ENCODE measurements around the gene SLC35C1. TPM values are rescaled to one million over a fixed set of nuclear protein-coding genes. Genes with fewer than 3 reads are reported as not detected.

SLC35C1 gene
- total RNA-seq, 1 experiment from 2014 or later: 11.9 TPM

GRCh38 chr11:45802531-45803317 lies 2.2 kb upstream of the SLC35C1 start:
- H3K36me3 Mint-ChIP-seq (ENCODE audit: insufficient read depth, unreplicated experiment): no peaks in the 10 kb centered on the region
- ChIA-PET CTCF (interaction anchor here (1.6 kb wide), 1 partner anchor 32 kb away, joined by 3 read pairs; no protein-coding TSS in a partner anchor), POLR2A (interaction anchor here (1.7 kb wide), 1 partner anchor 44 kb away, joined by 6 read pairs; the partner anchor contains the start of gene CRY2)
- no peak for DNase-seq (ENCODE audit: unreplicated experiment)
- BruUV-seq (replicated peaks): no TSS peak
- H3K4me1 Mint-ChIP-seq (ENCODE audit: insufficient read depth, unreplicated experiment): peaks cover 22% of the 10 kb centered on the region
- H3K4me3 Mint-ChIP-seq (ENCODE audit: unreplicated experiment): no peak overlapping the region
- no peak for TF ChIP-seq CTCF (IDR thresholded peaks at IDR 0.05; ENCODE audit: unreplicated experiment)
- H3K27ac Mint-ChIP-seq (ENCODE audit: low read depth, unreplicated experiment): no peak overlapping the region
- no peaks in the 10 kb centered on the region for H3K9me3 Mint-ChIP-seq (ENCODE audit: unreplicated experiment)
- H3K27me3 Mint-ChIP-seq (ENCODE audit: insufficient read depth, unreplicated experiment): no peaks in the 10 kb centered on the region
- intact Hi-C loops (cut with micrococcal nuclease): no loop called here

- TF ChIP-seq CTCF (IDR thresholded peaks at IDR 0.05; ENCODE audit: unreplicated experiment): no peak
- no peaks in the 10 kb centered on the region for H3K27me3 Mint-ChIP-seq (ENCODE audit: insufficient read depth, unreplicated experiment)
- DNase-seq (ENCODE audit: unreplicated experiment): peak; percentile 48
- H3K27ac Mint-ChIP-seq (ENCODE audit: low read depth, unreplicated experiment): peak overlapping the region; percentile 88
- POLR2A ChIA-PET: interaction anchor here (0.6 to 4.0 kb wide), 11 partner anchors 14 to 706 kb away, joined by 3 to 20 read pairs (median 4); partner anchors contain the start of genes CRY2 and PEX16
- CTCF ChIA-PET: interaction anchor here (0.5 to 0.7 kb wide), 4 partner anchors 70 to 1299 kb away, joined by 3 read pairs; no protein-coding TSS in a partner anchor
- H3K36me3 Mint-ChIP-seq (ENCODE audit: insufficient read depth, unreplicated experiment): no peaks in the 10 kb centered on the region
- intact Hi-C loops (cut with micrococcal nuclease): no loop called here
- H3K4me3 Mint-ChIP-seq (ENCODE audit: unreplicated experiment): peak overlapping the region; percentile 97
- no TSS peak for BruUV-seq (replicated peaks)
- H3K9me3 Mint-ChIP-seq (ENCODE audit: unreplicated experiment): no peaks in the 10 kb centered on the region
- peaks cover 24% of the 10 kb centered on the region for H3K4me1 Mint-ChIP-seq (ENCODE audit: insufficient read depth, unreplicated experiment)
These were observed 783 bp upstream of the SLC35C1 start for GRCh38 chr11:45803971-45804760.

- POLR2A ChIA-PET: interaction anchor here (0.6 to 4.0 kb wide), 5 partner anchors 12 to 438 kb away, joined by 3 to 20 read pairs (median 3); no protein-coding TSS in a partner anchor
- Mint-ChIP-seq H3K27me3 (ENCODE audit: insufficient read depth, unreplicated experiment) (no peaks in the 10 kb centered on the region), H3K36me3 (ENCODE audit: insufficient read depth, unreplicated experiment) (peaks cover 3% of the 10 kb centered on the region), H3K27ac (ENCODE audit: low read depth, unreplicated experiment) (peak overlapping the region; percentile 88), H3K9me3 (ENCODE audit: unreplicated experiment) (no peaks in the 10 kb centered on the region), H3K4me1 (ENCODE audit: insufficient read depth, unreplicated experiment) (peaks cover 29% of the 10 kb centered on the region), H3K4me3 (ENCODE audit: unreplicated experiment) (peak overlapping the region; percentile 97)
- TF ChIP-seq CTCF (IDR thresholded peaks at IDR 0.05; ENCODE audit: unreplicated experiment): no peak
- peak; percentile 22 for DNase-seq (ENCODE audit: unreplicated experiment)
- CTCF ChIA-PET: interaction anchor here (1.0 kb wide), 1 partner anchor 160 kb away, joined by 3 read pairs; no protein-coding TSS in a partner anchor
- intact Hi-C loops (cut with micrococcal nuclease): loop anchor here (1.0 kb wide), 1 partner anchor 42 kb away; the partner anchor contains the start of gene CRY2
- no TSS peak for BruUV-seq (replicated peaks)
These were observed 539 bp downstream of the SLC35C1 start for GRCh38 chr11:45805305-45806071.
